Common myeloid progenitor, CD34-positive (primary cell): ENCODE results near the gene DCLK1.

Experiments
- CTCF ChIA-PET: fragments of 350-600 bp; sonication (Branson Sonifier 250); formaldehyde crosslinking; loops from one replicate; lab custom pipeline; 2021; ENCODE audit warnings: antibody characterized with exemption; lab: Charles Lee
- POLR2A ChIA-PET: fragments of 350-600 bp; sonication (Branson Sonifier 250); formaldehyde crosslinking; loops from one replicate; lab custom pipeline; 2021; ENCODE audit warnings: antibody characterized with exemption; lab: Charles Lee
- DNase-seq, 3 donors: peaks; one replicate each; pipeline versions ENCODE4 v3.0.0 to v3.0.0-alpha.2; 2013
- H3K27ac ChIP-seq, 2 experiments: 1 replicate in 1 of 2; 2 replicates in 1 of 2; pipeline ENCODE4 v1.7.0; 2013; ENCODE audit warnings: inconsistent platforms in 2 of 2, low read length in 2 of 2, mild to moderate bottlenecking in 2 of 2, low read depth in 1 of 2, moderate library complexity in 1 of 2; ENCODE audit not compliant: severe bottlenecking in 2 of 2, insufficient read depth in 1 of 2, poor library complexity in 1 of 2
- H3K27me3 ChIP-seq, 5 experiments: replicated peaks in 2 of 5; 1 replicate in 3 of 5; 2 replicates in 2 of 5; pipeline versions ENCODE4 v1.6.1 to v1.7.0; 2013; ENCODE audit warnings: low read length in 4 of 5, mild to moderate bottlenecking in 2 of 5, moderate library complexity in 2 of 5, inconsistent platforms in 1 of 5; ENCODE audit not compliant: insufficient read depth in 5 of 5, control insufficient read depth in 4 of 5
- H3K36me3 ChIP-seq, 4 experiments: 1 replicate in 2 of 4; 2 replicates in 2 of 4; pipeline versions ENCODE4 v1.6.1 to v1.7.0; 2013; ENCODE audit warnings: low read length in 3 of 4, control low read depth in 1 of 4, mild to moderate bottlenecking in 1 of 4; ENCODE audit not compliant: control insufficient read depth in 4 of 4, insufficient read depth in 4 of 4
- H3K4me1 ChIP-seq, 4 experiments: 1 replicate in 3 of 4; 2 replicates in 1 of 4; pipeline versions ENCODE4 v1.6.1 to v1.7.1; 2013; ENCODE audit warnings: low read length in 3 of 4, mild to moderate bottlenecking in 3 of 4, control low read depth in 1 of 4, inconsistent platforms in 1 of 4, moderate library complexity in 1 of 4; ENCODE audit not compliant: control insufficient read depth in 4 of 4, insufficient read depth in 4 of 4; ENCODE audit errors: control extremely low read depth in 1 of 4
- H3K4me3 ChIP-seq, 7 experiments: 1 replicate in 4 of 7; 2 replicates in 3 of 7; pipeline versions ENCODE4 v1.5.1 to v1.7.0; 2013; ENCODE audit warnings: mild to moderate bottlenecking in 7 of 7, low read length in 6 of 7, moderate library complexity in 6 of 7, inconsistent platforms in 2 of 7, low read depth in 2 of 7, control low read depth in 1 of 7; ENCODE audit not compliant: insufficient read depth in 4 of 7, control insufficient read depth in 1 of 7; ENCODE audit errors: extremely low read depth in 1 of 7
- H3K9me3 ChIP-seq, 5 experiments: 1 replicate in 4 of 5; 2 replicates in 1 of 5; pipeline versions ENCODE4 v1.6.1 to v1.7.1; 2013; ENCODE audit warnings: low read length in 4 of 5, mild to moderate bottlenecking in 2 of 5, inconsistent platforms in 1 of 5, low read depth in 1 of 5, moderate library complexity in 1 of 5; ENCODE audit not compliant: control insufficient read depth in 4 of 5, insufficient read depth in 2 of 5; ENCODE audit errors: control extremely low read depth in 1 of 5
- WGBS: methylation state at CpG from one replicate; pipeline ENCODE4 v1.1.5; 2013; ENCODE audit not compliant: insufficient coverage; 5-methylcytosine and 5-hydroxymethylcytosine counted together

Gene DCLK1

DNA sequence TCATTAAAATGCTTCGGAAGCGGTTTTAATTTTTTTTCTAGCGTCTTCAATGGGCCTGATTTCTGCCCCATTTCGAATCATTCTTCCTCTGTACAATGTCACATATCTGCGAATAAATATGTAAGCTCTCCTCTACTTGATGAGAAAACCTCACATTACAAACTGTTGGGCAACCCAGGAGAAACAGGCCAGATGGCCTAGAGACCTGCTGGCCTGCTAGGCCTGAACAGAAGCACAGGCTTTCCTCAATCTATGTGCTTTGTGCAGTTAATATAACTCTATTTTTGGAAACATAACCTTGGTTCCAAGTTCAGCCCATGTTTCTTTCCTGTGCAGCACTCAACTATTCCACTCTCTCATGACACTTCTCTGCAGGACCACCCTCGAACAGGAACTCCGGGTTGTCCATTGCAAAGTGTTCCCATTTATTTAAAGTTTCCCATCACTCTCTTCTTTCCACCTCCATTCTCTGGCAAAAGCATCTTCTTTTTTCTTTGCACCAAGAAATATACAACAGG is 42.0 kb downstream of the DCLK1 start:
- no peaks in the 10 kb centered on the region for H3K36me3 ChIP-seq
- no peak for DNase-seq
- 92% methylated on average over 7 of the region's 7 CpGs for WGBS
- no peaks in the 10 kb centered on the region for H3K27me3 ChIP-seq
- H3K27ac ChIP-seq = no peak overlapping the region
- H3K9me3 ChIP-seq = no peaks in the 10 kb centered on the region
- no peak overlapping the region for H3K4me3 ChIP-seq
- POLR2A ChIA-PET = no interaction called here
- CTCF ChIA-PET = no interaction called here
- H3K4me1 ChIP-seq = no peaks in the 10 kb centered on the region

DNA sequence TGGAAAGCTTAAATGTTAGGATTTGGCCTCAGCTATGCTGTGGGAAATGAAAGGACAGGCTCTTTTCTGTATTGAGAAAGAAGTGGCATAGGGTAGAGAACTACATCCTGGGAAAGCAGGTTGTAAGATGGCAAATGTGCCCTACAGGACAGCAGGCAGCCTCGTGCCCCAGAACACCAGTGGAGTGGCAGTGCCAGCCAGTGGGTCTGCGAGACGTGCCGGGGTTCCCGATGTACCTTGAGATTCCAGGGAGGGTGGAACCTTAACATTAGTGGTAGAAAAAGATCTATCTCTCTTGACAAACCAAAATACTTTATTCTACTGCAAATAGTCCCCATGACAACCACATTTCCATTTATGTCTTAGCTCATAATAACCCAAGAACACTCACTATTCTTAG is 42.7 kb downstream of the DCLK1 start:
- no peak for DNase-seq
- POLR2A ChIA-PET = no interaction called here
- H3K4me1 ChIP-seq = no peaks in the 10 kb centered on the region
- no peaks in the 10 kb centered on the region for H3K9me3 ChIP-seq
- H3K4me3 ChIP-seq = no peak overlapping the region
- no peaks in the 10 kb centered on the region for H3K27me3 ChIP-seq
- WGBS = 96% methylated on average over 4 of the region's 5 CpGs
- H3K27ac ChIP-seq = no peak overlapping the region
- CTCF ChIA-PET = no interaction called here
- H3K36me3 ChIP-seq = no peaks in the 10 kb centered on the region

DNA sequence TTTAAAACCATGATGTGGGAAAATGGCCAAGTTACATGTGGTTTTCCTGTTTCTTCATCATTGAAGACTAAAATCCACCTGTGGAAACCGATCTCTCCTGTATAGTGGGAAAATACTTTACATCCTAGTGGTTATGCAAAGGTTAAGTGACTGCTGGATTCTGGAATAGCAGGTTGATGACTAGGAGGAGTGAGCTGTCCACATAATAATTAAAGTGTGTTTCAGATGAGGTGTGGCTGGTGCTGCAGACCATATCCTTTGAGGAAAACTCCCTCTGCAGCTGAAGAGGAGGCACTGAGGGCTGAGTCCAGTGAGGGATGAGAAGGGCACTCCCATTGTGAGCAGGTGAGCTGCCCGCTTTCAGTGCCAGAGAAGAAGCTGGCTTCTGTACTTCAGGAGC is 43.2 kb downstream of the DCLK1 start:
- no peak for DNase-seq
- CTCF ChIA-PET = no interaction called here
- H3K9me3 ChIP-seq = no peaks in the 10 kb centered on the region
- H3K27ac ChIP-seq = no peak overlapping the region
- H3K4me3 ChIP-seq = no peak overlapping the region
- POLR2A ChIA-PET = no interaction called here
- no peaks in the 10 kb centered on the region for H3K27me3 ChIP-seq
- WGBS = 100% methylated on average over 2 of the region's 2 CpGs
- no peaks in the 10 kb centered on the region for H3K4me1 ChIP-seq
- H3K36me3 ChIP-seq = no peaks in the 10 kb centered on the region

GRCh38 chr13:36086117-36086516 is 45.1 kb downstream of the DCLK1 start:
- H3K4me1 ChIP-seq = no peaks in the 10 kb centered on the region
- 67% methylated on average over 3 of the region's 3 CpGs for WGBS
- no peak overlapping the region for H3K27ac ChIP-seq
- POLR2A ChIA-PET = no interaction called here
- no peaks in the 10 kb centered on the region for H3K27me3 ChIP-seq
- H3K9me3 ChIP-seq = no peaks in the 10 kb centered on the region
- H3K36me3 ChIP-seq = no peaks in the 10 kb centered on the region
- H3K4me3 ChIP-seq = no peak overlapping the region
- CTCF ChIA-PET = interaction anchor here (0.6 to 0.9 kb wide), 2 partner anchors 28 to 188 kb away, joined by 3 read pairs; no protein-coding TSS in a partner anchor
- no peak for DNase-seq

GRCh38 chr13:36084131-36084530 is 47.1 kb downstream of the DCLK1 start:
- ChIA-PET POLR2A (no interaction called here), CTCF (no interaction called here)
- 79% methylated on average over 2 of the region's 6 CpGs for WGBS

DNA sequence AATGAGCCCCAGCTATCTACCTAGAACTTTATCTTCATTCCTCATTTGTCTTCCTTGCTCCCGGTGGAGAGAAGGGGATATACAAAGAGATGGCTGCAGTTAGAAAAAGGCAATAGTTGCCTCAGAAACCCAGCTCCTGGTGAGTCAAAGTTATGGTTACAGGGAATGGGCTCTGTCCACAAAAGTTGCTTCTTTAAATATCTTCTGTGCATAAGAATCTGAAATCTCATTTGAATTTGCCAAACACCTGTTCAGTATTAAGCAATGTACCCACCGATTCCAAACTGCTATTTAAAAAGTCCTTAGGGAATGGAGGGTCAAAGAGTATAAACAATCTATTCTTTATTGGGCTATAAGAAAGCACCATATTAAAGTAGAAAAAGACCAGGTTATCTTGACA is 48.4 kb downstream of the DCLK1 start:
- Histone ChIP-seq H3K36me3 (no peaks in the 10 kb centered on the region), H3K9me3 (no peaks in the 10 kb centered on the region), H3K27me3 (no peaks in the 10 kb centered on the region), H3K4me3 (no peak overlapping the region), H3K27ac (no peak overlapping the region), H3K4me1 (no peaks in the 10 kb centered on the region)
- CTCF ChIA-PET = no interaction called here
- POLR2A ChIA-PET = no interaction called here
- no peak for DNase-seq
- WGBS = 100% methylated on average over 1 of the region's 2 CpGs

More at GRCh38 chr13:36084131-36084530, 47.1 kb downstream of the DCLK1 start:
- Histone ChIP-seq H3K36me3 (no peaks in the 10 kb centered on the region), H3K4me3 (no peak overlapping the region), H3K27ac (no peak overlapping the region), H3K9me3 (no peaks in the 10 kb centered on the region), H3K4me1 (no peaks in the 10 kb centered on the region), H3K27me3 (no peaks in the 10 kb centered on the region)
- no peak for DNase-seq

GRCh38 chr13:36082396-36082795 is 48.8 kb downstream of the DCLK1 start:
- DNase-seq = no peak
- ChIA-PET CTCF (no interaction called here), POLR2A (no interaction called here)
- Histone ChIP-seq H3K4me3 (no peak overlapping the region), H3K27ac (no peak overlapping the region), H3K9me3 (no peaks in the 10 kb centered on the region), H3K36me3 (no peaks in the 10 kb centered on the region), H3K4me1 (no peaks in the 10 kb centered on the region), H3K27me3 (no peaks in the 10 kb centered on the region)
- no CpG with 5 or more reads among the region's 2 CpGs for WGBS
